Measurements from ENCODE around the gene MEIKIN. TPM values are rescaled to one million over a fixed set of nuclear protein-coding genes. Genes with fewer than 3 reads are reported as not detected.

The MEIKIN gene
- total RNA-seq, 1 donor from 2014 or later, result not detected

GRCh38 chr5:131796793-131797693, 148.4 kb downstream of the MEIKIN start, which contains the start of gene FNIP1:
TSS of gene FNIP1 (minus strand) at chr5:131797017. CDS start at chr5:131796921, 96 bp downstream.
- no peak for TF ChIP-seq CTCF (IDR thresholded peaks at IDR 0.05; ENCODE audit: partially characterized antibody, unreplicated experiment)
- Mint-ChIP-seq H3K4me1 (ENCODE audit: low read depth, unreplicated experiment) (peaks cover 10% of the 10 kb centered on the region), H3K4me3 (ENCODE audit: unreplicated experiment) (peak within 1 kb of the TSS; percentile 96), H3K36me3 (ENCODE audit: unreplicated experiment) (no peaks in the 10 kb centered on the region), H3K27ac (ENCODE audit: unreplicated experiment) (peak within 1 kb of the TSS; percentile 90), H3K27me3 (ENCODE audit: unreplicated experiment) (peaks cover 2% of the 10 kb centered on the region), H3K9me3 (ENCODE audit: unreplicated experiment) (no peaks in the 10 kb centered on the region)
- peak; percentile 100 for DNase-seq

GRCh38 chr5:131795879-131796792, 149.3 kb downstream of the MEIKIN start:
- DNase-seq, result peak; percentile 68
- Mint-ChIP-seq H3K4me3 (ENCODE audit: unreplicated experiment) (peak overlapping the region; percentile 96), H3K9me3 (ENCODE audit: unreplicated experiment) (no peaks in the 10 kb centered on the region), H3K27me3 (ENCODE audit: unreplicated experiment) (peaks cover 2% of the 10 kb centered on the region), H3K36me3 (ENCODE audit: unreplicated experiment) (no peaks in the 10 kb centered on the region), H3K4me1 (ENCODE audit: low read depth, unreplicated experiment) (peaks cover 10% of the 10 kb centered on the region), H3K27ac (ENCODE audit: unreplicated experiment) (peak overlapping the region; percentile 90)
- TF ChIP-seq CTCF (IDR thresholded peaks at IDR 0.05; ENCODE audit: partially characterized antibody, unreplicated experiment), result no peak

GRCh38 chr5:131795228-131795627, 150.2 kb downstream of the MEIKIN start:
- Mint-ChIP-seq H3K4me3 (ENCODE audit: unreplicated experiment) (peak overlapping the region; percentile 80), H3K9me3 (ENCODE audit: unreplicated experiment) (no peaks in the 10 kb centered on the region), H3K27me3 (ENCODE audit: unreplicated experiment) (peaks cover 2% of the 10 kb centered on the region), H3K4me1 (ENCODE audit: low read depth, unreplicated experiment) (peaks cover 10% of the 10 kb centered on the region), H3K27ac (ENCODE audit: unreplicated experiment) (peak overlapping the region; percentile 40), H3K36me3 (ENCODE audit: unreplicated experiment) (no peaks in the 10 kb centered on the region)
- no peak for TF ChIP-seq CTCF (IDR thresholded peaks at IDR 0.05; ENCODE audit: partially characterized antibody, unreplicated experiment)
- DNase-seq, result no peak

- no peaks in the 10 kb centered on the region for H3K9me3 Mint-ChIP-seq (ENCODE audit: unreplicated experiment)
- peaks cover 10% of the 10 kb centered on the region for H3K4me1 Mint-ChIP-seq (ENCODE audit: low read depth, unreplicated experiment)
- H3K36me3 Mint-ChIP-seq (ENCODE audit: unreplicated experiment), result no peaks in the 10 kb centered on the region
- no peak for TF ChIP-seq CTCF (IDR thresholded peaks at IDR 0.05; ENCODE audit: partially characterized antibody, unreplicated experiment)
- peaks cover 2% of the 10 kb centered on the region for H3K27me3 Mint-ChIP-seq (ENCODE audit: unreplicated experiment)
- H3K4me3 Mint-ChIP-seq (ENCODE audit: unreplicated experiment), result peak overlapping the region; percentile 43
- no peak for DNase-seq
- no peak overlapping the region for H3K27ac Mint-ChIP-seq (ENCODE audit: unreplicated experiment)
These were observed 150.9 kb downstream of the MEIKIN start for GRCh38 chr5:131794586-131794985.
